ENCODE results near the gene DSCAML1. TPM values are rescaled to one million over a fixed set of nuclear protein-coding genes. Genes with fewer than 3 reads are reported as not detected.

The DSCAML1 gene
- total RNA-seq, 2 donors from 2014 or later: 0.21 to 0.41 TPM

DNA sequence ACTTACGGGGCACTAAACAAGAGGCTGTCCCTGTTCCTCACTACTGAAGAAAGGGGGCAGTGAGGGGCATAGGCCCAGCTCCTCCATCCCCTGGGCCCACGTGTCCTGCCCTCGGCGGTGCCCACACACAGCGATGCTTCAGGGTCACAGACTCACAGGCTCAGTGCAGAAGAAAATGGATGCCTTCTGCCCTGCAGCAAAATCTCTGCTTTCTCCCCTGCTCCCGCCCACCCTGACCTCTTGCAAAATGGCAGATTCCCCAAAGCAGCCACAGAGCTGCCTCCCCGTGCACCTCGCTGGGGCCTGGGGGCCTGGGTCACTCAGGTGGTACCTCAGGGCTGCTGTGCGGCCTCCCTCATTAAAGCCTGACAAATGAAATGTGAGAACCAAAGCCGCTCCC, 204.0 kb downstream of the DSCAML1 start:
- Histone ChIP-seq H3K4me3 (no peak overlapping the region), H3K27me3 (replicated peaks; ENCODE audit: insufficient read depth) (no peaks in the 10 kb centered on the region), H3K4me1 (ENCODE audit: control insufficient read depth in 1 of 2, low read depth in 2 of 2) (no peaks in the 10 kb centered on the region), H3K9me3 (no peaks in the 10 kb centered on the region), H3K27ac (no peak overlapping the region), H3K36me3 (no peaks in the 10 kb centered on the region)
- TF ChIP-seq, protein P1, sequence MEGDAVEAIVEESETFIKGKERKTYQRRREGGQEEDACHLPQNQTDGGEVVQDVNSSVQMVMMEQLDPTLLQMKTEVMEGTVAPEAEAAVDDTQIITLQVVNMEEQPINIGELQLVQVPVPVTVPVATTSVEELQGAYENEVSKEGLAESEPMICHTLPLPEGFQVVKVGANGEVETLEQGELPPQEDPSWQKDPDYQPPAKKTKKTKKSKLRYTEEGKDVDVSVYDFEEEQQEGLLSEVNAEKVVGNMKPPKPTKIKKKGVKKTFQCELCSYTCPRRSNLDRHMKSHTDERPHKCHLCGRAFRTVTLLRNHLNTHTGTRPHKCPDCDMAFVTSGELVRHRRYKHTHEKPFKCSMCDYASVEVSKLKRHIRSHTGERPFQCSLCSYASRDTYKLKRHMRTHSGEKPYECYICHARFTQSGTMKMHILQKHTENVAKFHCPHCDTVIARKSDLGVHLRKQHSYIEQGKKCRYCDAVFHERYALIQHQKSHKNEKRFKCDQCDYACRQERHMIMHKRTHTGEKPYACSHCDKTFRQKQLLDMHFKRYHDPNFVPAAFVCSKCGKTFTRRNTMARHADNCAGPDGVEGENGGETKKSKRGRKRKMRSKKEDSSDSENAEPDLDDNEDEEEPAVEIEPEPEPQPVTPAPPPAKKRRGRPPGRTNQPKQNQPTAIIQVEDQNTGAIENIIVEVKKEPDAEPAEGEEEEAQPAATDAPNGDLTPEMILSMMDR (IDR thresholded peaks at IDR 0.05): no peak
- DNase-seq (ENCODE audit: low spot score): no peak
- no peak for ATAC-seq (ENCODE audit: insufficient number of reproducible peaks, low FRiP score, low read depth)

DNA sequence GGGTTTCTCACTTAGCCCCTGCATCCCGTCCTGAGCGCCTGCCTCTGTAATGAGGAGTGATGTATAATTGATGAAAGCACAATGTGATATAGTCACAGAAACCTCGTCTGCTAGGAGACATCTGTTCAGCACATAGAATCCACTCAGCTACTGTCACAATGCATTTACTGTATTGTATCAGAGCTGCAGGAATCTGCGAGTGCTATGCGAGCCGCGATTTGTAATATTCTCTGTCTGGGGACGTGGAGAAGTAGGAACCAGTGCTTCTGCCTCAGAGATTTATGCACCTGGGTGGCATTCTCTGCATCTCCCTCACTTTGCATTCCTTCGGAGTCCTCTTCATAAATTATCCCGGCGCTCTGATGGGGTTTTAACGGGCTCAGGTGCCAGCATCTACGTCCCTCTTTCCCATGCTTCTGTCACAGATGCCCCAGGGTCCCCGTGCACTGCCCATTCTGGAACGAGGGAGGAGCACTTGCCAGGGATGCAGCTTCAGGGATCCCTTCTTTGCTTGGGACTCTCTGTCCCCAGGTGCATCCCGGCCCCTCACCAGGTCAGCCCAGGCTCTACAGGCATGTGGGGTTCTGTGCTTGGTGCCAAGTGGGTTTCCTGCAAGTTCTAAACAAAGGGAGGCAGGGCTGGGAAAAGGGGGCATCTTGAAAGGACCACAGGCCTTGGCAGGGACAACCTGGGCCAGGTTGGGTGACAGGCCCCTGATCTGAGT, 205.5 kb downstream of the DSCAML1 start:
- ATAC-seq (ENCODE audit: insufficient number of reproducible peaks, low FRiP score, low read depth): no peak
- Histone ChIP-seq H3K27ac (no peak overlapping the region), H3K9me3 (no peaks in the 10 kb centered on the region), H3K4me3 (no peak overlapping the region), H3K27me3 (replicated peaks; ENCODE audit: insufficient read depth) (no peaks in the 10 kb centered on the region), H3K36me3 (no peaks in the 10 kb centered on the region), H3K4me1 (ENCODE audit: control insufficient read depth in 1 of 2, low read depth in 2 of 2) (no peaks in the 10 kb centered on the region)
- TF ChIP-seq, protein P1 (IDR thresholded peaks at IDR 0.05): no peak
- DNase-seq (ENCODE audit: low spot score): no peak

DNA sequence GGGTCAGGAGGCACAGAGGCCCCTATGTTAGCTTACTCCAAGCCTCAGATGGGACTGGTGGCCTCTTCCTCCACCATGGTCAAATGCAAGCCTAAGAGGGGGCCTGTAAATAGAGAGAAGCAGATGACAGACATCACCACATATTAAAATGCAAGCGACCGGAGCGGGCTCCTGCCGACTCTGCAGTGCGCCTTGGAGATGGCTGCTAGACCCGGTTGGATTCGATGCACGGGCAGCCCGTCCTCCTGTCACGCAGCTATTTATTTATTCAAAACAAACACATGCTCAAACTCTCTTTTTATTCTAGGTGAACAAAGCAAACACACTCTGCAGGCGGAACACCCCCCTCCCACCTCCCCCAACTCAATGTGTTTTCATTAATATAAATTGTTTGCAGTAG, 208.0 kb downstream of the DSCAML1 start:
- ATAC-seq (ENCODE audit: insufficient number of reproducible peaks, low FRiP score, low read depth): no peak
- H3K36me3 ChIP-seq: no peaks in the 10 kb centered on the region
- no peak for DNase-seq (ENCODE audit: low spot score)
- no peaks in the 10 kb centered on the region for H3K4me1 ChIP-seq (ENCODE audit: control insufficient read depth in 1 of 2, low read depth in 2 of 2)
- H3K27me3 ChIP-seq (replicated peaks; ENCODE audit: insufficient read depth): no peaks in the 10 kb centered on the region
- no peak overlapping the region for H3K4me3 ChIP-seq
- TF ChIP-seq, protein P1 (IDR thresholded peaks at IDR 0.05): no peak
- H3K9me3 ChIP-seq: no peaks in the 10 kb centered on the region
- H3K27ac ChIP-seq: no peak overlapping the region

DNA sequence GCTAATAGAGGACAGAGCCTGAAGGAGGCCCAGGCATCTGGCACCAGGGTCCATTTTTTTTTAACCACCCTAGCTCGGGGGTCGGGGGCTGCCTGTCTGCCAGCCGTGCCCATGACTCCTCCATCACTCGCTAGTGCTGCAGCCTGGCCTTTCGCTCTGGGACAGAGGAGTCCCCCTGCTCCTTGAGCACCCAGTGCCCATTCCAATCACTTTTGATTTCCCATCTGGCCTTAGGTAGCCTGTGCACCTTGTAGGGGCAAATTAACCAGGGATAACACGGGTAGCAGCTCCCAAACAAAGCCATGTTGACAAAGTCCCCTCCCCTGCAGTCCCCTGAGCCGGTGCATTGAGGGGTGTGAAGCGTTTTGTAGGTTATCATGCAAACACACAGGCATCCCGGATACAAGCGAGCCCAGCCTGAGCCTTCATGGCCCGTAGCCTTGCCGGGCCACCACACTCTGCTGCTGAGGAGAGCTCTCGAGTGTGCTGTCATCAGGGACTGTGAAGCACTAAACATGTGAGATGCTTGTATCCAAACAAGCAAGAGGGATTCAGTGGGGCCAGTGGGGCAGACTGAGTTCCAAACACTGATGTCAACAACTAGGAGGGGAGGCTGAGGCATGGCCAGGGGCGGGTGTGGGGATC, 208.7 kb downstream of the DSCAML1 start:
- DNase-seq (ENCODE audit: low spot score) (no peak), ATAC-seq (ENCODE audit: insufficient number of reproducible peaks, low FRiP score, low read depth) (no peak)
- no peak overlapping the region for H3K27ac ChIP-seq
- no peaks in the 10 kb centered on the region for H3K4me1 ChIP-seq (ENCODE audit: control insufficient read depth in 1 of 2, low read depth in 2 of 2)
- no peaks in the 10 kb centered on the region for H3K27me3 ChIP-seq (replicated peaks; ENCODE audit: insufficient read depth)
- TF ChIP-seq, protein P1 (IDR thresholded peaks at IDR 0.05): no peak
- H3K4me3 ChIP-seq: no peak overlapping the region
- no peaks in the 10 kb centered on the region for H3K9me3 ChIP-seq
- H3K36me3 ChIP-seq: no peaks in the 10 kb centered on the region

DNA sequence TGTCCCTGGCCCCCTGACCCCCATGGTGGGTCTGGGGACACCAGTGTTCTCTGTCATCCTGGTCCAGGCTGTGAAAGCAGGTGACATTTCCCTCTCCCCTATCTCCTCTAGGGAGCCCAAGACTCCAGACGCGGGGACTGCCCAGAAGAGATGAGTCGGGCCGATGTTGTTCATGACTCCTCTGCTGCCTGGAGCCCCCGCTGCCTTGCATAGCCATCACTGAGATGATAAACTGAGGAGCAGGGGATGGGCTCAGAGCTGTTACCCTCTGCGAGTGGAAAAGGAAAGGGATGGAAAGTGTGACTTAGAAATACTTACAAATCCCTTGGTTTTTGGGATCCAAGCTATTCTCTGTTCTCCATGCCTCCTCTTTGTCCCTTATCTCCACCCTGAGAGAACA, 209.6 kb downstream of the DSCAML1 start:
- H3K27me3 ChIP-seq (replicated peaks; ENCODE audit: insufficient read depth): no peaks in the 10 kb centered on the region
- no peak overlapping the region for H3K4me3 ChIP-seq
- no peak overlapping the region for H3K27ac ChIP-seq
- H3K4me1 ChIP-seq (ENCODE audit: control insufficient read depth in 1 of 2, low read depth in 2 of 2): no peaks in the 10 kb centered on the region
- DNase-seq (ENCODE audit: low spot score) (no peak), ATAC-seq (ENCODE audit: insufficient number of reproducible peaks, low FRiP score, low read depth) (no peak)
- H3K36me3 ChIP-seq: no peaks in the 10 kb centered on the region
- TF ChIP-seq, protein P1 (IDR thresholded peaks at IDR 0.05): no peak
- no peaks in the 10 kb centered on the region for H3K9me3 ChIP-seq

All from thoracic aorta (tissue), 2 donors.